B cell (primary cell): Measurements from ENCODE around the gene MICALL1.

Experiments
- EZH2 ChIP-seq: IDR thresholded peaks from 2 replicates; pipeline ENCODE4 v1.6.1; 2012; ENCODE audit warnings: borderline replicate concordance, low read depth, mild to moderate bottlenecking, moderate library complexity, low read length; ENCODE audit not compliant: insufficient read depth, poor library complexity, severe bottlenecking
- TF ChIP-seq, protein P1 (sequence below): fragments of 200-600 bp; IDR thresholded peaks from one replicate; pipeline ENCODE4 v1.8.0; 2022; ENCODE audit warnings: antibody characterized with exemption, mild to moderate bottlenecking

DNA sequence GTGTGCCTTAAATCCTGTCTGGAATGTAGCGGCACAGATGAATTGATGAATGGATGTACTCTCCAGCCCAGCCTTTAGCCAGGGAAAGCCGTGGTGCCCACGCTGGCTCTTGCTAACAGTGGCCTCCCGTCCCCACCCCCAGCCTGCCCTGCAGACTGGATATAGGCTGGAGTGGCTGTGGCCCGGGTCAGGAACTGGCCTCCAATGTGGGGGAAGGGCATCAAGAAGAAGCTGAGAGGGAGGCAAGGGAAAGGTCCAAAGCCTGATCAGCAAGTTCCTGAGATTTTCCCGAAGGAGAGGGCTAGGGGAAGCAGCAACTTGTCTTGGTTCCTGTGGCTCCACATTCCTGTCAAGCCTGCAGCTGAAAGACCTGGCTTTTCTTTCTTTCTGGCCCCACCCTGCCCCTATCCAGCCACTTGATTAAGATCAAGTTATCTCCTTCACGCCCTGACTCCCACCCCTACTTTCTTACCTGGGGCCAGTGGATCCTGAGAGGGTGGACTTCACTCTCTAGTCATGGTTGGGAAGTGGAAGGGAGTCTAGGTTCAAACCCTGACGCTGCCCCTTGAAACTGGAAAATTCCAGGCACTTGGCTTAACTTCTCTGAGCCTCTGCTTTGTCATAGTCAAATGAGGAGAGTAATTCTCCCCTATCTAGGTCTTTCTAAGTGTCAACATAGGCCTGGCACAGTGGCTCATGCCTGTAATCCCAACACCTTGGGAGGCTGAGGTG lies 11.0 kb upstream of the MICALL1 start:
- TF ChIP-seq, protein P1, sequence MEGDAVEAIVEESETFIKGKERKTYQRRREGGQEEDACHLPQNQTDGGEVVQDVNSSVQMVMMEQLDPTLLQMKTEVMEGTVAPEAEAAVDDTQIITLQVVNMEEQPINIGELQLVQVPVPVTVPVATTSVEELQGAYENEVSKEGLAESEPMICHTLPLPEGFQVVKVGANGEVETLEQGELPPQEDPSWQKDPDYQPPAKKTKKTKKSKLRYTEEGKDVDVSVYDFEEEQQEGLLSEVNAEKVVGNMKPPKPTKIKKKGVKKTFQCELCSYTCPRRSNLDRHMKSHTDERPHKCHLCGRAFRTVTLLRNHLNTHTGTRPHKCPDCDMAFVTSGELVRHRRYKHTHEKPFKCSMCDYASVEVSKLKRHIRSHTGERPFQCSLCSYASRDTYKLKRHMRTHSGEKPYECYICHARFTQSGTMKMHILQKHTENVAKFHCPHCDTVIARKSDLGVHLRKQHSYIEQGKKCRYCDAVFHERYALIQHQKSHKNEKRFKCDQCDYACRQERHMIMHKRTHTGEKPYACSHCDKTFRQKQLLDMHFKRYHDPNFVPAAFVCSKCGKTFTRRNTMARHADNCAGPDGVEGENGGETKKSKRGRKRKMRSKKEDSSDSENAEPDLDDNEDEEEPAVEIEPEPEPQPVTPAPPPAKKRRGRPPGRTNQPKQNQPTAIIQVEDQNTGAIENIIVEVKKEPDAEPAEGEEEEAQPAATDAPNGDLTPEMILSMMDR: no peak
- no peak for TF ChIP-seq EZH2
